Fibroblast of pulmonary artery (primary cell): ENCODE results near the gene FAM9B.

Experiments used
- DNase-seq: peaks from one replicate; pipeline ENCODE4 v3.0.0-alpha.2; 2010; ENCODE audit warnings: low read depth
- H3K4me3 ChIP-seq: replicated peaks from 2 replicates; pipeline ENCODE4 v1.5.1; 2011; ENCODE audit warnings: low read depth, mild to moderate bottlenecking, control low read depth, low read length, moderate library complexity
- TF ChIP-seq, protein P1 (sequence below): IDR thresholded peaks from 2 replicates; pipeline ENCODE4 v1.5.1; 2011; ENCODE audit warnings: mild to moderate bottlenecking, control low read depth, low read length, inconsistent platforms; ENCODE audit errors: missing control alignments

Gene FAM9B

DNA sequence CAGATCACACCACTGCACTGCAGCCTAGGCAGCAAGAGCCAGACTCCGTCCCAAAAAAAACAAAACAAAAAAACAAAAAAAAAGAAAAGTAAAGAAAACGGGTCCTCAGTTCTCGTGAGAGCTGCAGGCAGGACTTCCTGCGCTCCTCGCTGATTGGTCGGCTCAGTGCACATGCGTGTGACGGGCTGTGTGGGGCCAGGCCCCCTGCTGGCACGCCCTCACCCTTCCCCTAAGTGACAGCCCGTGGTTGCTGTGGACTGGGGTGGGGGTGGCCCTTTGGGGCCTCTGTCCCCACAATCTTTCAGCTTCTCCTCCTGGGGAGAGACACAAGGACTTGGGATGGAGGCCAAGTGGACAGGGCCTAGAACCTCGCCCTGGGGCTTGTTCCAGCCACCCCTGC is at the start of gene FAM9B:
FAM9B (minus strand) TSS at position 139 of the 400 bp plus-strand sequence. CDS start 1,141 bp downstream, outside the sequence.
- no peak within 1 kb of the TSS for H3K4me3 ChIP-seq
- DNase-seq = no peak
- TF ChIP-seq, protein P1, sequence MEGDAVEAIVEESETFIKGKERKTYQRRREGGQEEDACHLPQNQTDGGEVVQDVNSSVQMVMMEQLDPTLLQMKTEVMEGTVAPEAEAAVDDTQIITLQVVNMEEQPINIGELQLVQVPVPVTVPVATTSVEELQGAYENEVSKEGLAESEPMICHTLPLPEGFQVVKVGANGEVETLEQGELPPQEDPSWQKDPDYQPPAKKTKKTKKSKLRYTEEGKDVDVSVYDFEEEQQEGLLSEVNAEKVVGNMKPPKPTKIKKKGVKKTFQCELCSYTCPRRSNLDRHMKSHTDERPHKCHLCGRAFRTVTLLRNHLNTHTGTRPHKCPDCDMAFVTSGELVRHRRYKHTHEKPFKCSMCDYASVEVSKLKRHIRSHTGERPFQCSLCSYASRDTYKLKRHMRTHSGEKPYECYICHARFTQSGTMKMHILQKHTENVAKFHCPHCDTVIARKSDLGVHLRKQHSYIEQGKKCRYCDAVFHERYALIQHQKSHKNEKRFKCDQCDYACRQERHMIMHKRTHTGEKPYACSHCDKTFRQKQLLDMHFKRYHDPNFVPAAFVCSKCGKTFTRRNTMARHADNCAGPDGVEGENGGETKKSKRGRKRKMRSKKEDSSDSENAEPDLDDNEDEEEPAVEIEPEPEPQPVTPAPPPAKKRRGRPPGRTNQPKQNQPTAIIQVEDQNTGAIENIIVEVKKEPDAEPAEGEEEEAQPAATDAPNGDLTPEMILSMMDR = no peak

GRCh38 chrX:9081271-9081670 is 47.3 kb upstream of the FAM9B start:
- DNase-seq = no peak

DNA sequence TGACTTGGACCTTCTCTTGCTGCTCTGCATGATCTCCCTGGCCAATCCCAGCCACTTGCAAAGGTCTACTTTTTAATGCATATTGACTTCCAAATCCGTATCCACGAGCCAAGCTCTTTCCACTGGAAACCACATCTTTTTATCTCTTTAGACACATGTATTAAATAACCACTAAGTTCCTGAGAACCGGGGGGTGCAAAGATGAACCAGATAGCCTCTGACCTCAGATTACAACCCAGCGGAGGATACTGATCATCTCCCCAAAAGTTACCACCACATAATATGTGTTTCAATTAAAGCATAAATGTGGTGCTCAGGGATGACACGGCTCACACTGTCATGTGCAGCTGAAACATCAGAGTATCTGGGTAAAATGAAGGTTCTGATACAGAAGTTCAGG is 40.4 kb upstream of the FAM9B start:
- DNase-seq = no peak
- no peak overlapping the region for H3K4me3 ChIP-seq
- TF ChIP-seq, protein P1 = no peak

More at GRCh38 chrX:9081271-9081670, 47.3 kb upstream of the FAM9B start:
- no peak overlapping the region for H3K4me3 ChIP-seq
- TF ChIP-seq, protein P1 = no peak

DNA sequence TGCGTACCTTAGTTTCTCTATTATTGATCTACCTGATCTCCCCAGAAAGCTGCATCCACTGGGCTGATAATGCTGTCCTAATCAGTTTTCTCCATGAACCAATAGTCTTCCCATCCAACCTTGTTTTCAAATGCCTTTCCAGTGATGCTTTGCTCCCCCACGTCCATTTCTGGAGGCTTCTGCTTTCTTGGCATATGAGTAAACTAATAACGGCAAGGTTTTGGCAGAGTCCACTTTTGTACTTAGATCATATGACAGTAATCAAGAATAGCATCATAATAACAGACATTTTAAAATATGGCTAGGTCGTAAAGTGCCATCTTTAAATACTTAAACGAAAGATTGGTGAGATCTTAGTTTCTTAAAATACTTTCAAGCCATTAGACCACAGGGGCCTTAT is 38.4 kb upstream of the FAM9B start:
- H3K4me3 ChIP-seq = no peak overlapping the region
- peak; percentile 8 for DNase-seq
- TF ChIP-seq, protein P1 = no peak

GRCh38 chrX:9071031-9071650 is 37.2 kb upstream of the FAM9B start:
- no peak overlapping the region for H3K4me3 ChIP-seq
- TF ChIP-seq, protein P1 = no peak
- peak; percentile 2 for DNase-seq

DNA sequence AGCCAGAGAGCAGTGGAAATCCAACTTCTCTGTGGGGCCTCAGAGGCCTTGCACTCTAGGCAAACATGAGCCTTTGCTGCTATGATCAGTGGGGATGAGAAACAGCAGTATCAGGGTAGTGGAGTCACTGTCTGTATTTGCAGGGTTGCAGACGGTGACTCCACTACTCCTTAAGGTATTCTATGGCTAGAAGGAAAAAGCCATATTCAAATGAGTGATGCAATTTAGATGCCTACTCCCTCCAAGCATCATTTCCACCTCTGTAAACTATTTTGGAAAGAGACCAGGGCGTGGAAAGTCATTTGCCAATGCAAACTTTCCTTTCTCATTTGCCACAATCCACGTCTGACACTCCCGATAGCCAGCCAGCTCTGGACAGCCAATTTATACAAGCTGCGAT is 35.6 kb upstream of the FAM9B start:
- DNase-seq = no peak
- no peak overlapping the region for H3K4me3 ChIP-seq
- TF ChIP-seq, protein P1 = no peak

DNA sequence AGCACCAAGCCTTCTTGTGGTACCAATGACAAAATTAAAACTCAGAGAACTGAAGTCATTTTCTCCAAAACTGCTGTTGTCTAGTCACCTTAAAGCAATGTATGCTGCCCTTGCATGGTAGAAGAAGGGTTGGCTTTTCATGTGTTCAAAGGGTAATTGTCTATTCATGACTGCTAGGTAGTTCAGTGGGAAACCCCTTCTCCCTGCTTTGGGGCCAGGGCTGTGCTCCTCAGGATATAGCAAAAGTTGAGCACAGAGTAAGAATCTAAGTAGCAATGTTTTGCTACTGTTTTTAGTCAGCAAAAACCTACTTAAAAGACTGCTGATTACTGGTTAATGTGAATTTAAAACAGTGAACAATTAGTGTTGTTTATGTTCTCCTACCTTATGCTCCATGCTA is 30.8 kb upstream of the FAM9B start:
- TF ChIP-seq, protein P1 = no peak
- DNase-seq = no peak
- no peak overlapping the region for H3K4me3 ChIP-seq
